GM12878 (cell line): ENCODE results near the gene ZNF687. TPM values are rescaled to one million over a fixed set of nuclear protein-coding genes. Genes with fewer than 3 reads are reported as not detected.

Experiments used
- ATAC-seq: fragments of 200-7000 bp; cut with Tn5 transposase; 3 replicates; pipeline ENCODE4 v1.9.1; 2020; ENCODE audit warnings: mild to moderate bottlenecking, moderate library complexity
- BruUV-seq: library from RNA; stranded (reverse); fragments of 400-500 nt; replicated peaks from 2 replicates; lab custom pipeline; 2021; lab: Mats Ljungman, UMichigan
- CTCF ChIA-PET: fragments of 300-600 bp; sonication (Branson Sonifier 250); formaldehyde crosslinking; extraction: SDS; loops from one replicate; lab custom pipeline; 2021; ENCODE audit warnings: inconsistent platforms; lab: Yijun Ruan, JAX
- POLR2A ChIA-PET: fragments of 350-600 bp; formaldehyde crosslinking; extraction: SDS; loops from one replicate; lab custom pipeline; 2021; ENCODE audit warnings: inconsistent platforms; lab: Charles Lee
- RAD21 ChIA-PET: fragments of 300-600 bp; sonication (Branson Sonifier 250); formaldehyde crosslinking; loops from one replicate; lab custom pipeline; 2023; ENCODE audit warnings: antibody characterized with exemption; ENCODE audit not compliant: unreplicated experiment; lab: Charles Lee
- SMC1A ChIA-PET: fragments of 300-600 bp; sonication (Branson Sonifier 250); formaldehyde crosslinking; loops from one replicate; lab custom pipeline; 2023; ENCODE audit not compliant: unreplicated experiment, uncharacterized antibody; lab: Charles Lee
- DNase-seq: peaks from one replicate; pipeline ENCODE4 v3.0.0-alpha.2; 2011; ENCODE audit warnings: low read depth, low spot score
- FAIRE-seq: peaks from 3 replicates; lab custom pipeline; 2011; peaks lifted over from hg19 to GRCh38; lab: Jason Lieb, UNC
- H2AFZ ChIP-seq: 2 replicates; pipeline ENCODE4 v1.6.0; 2011; ENCODE audit warnings: low read depth, low read length, control low read depth; ENCODE audit not compliant: control insufficient read depth
- H3K27ac ChIP-seq: 2 replicates; pipeline ENCODE4 v1.5.1; 2011; ENCODE audit warnings: control low read depth; ENCODE audit not compliant: control insufficient read depth, insufficient read depth
- H3K27me3 ChIP-seq, 2 experiments: replicated peaks in 1 of 2; 2 replicates each; pipeline versions ENCODE4 v1.6.0 to v1.6.1; 2011; ENCODE audit warnings: low read length in 1 of 2; ENCODE audit not compliant: control insufficient read depth in 2 of 2, insufficient read depth in 2 of 2
- H3K36me3 ChIP-seq, 2 experiments: 2 replicates each; pipeline ENCODE4 v1.5.1; 2011; ENCODE audit warnings: low read length in 1 of 2; ENCODE audit not compliant: control insufficient read depth in 2 of 2, insufficient read depth in 2 of 2
- H3K4me1 ChIP-seq: 2 replicates; pipeline ENCODE4 v1.6.1; 2011; ENCODE audit warnings: mild to moderate bottlenecking, low read length, moderate library complexity, mixed read lengths; ENCODE audit not compliant: control insufficient read depth, insufficient read depth
- H3K4me2 ChIP-seq: 2 replicates; pipeline ENCODE4 v1.6.0; 2011; ENCODE audit warnings: control low read depth; ENCODE audit not compliant: control insufficient read depth, insufficient read depth
- H3K4me3 ChIP-seq: fragments of 200-600 bp; sonication (generic); 2 replicates; pipeline ENCODE4 v1.5.1; 2016
- H3K79me2 ChIP-seq: 2 replicates; pipeline ENCODE4 v1.6.0; 2011; ENCODE audit warnings: low read length; ENCODE audit not compliant: control insufficient read depth, insufficient read depth
- H3K9ac ChIP-seq: 2 replicates; pipeline ENCODE4 v1.8.0; 2011; ENCODE audit warnings: low read length, control low read depth, mixed read lengths; ENCODE audit not compliant: control insufficient read depth, insufficient read depth
- H3K9me3 ChIP-seq: replicated peaks from 3 replicates; pipeline ENCODE4 v1.5.1; 2011; ENCODE audit warnings: mild to moderate bottlenecking, low read length; ENCODE audit not compliant: control insufficient read depth, insufficient read depth
- H4K20me1 ChIP-seq: 2 replicates; pipeline ENCODE4 v1.6.0; 2011; ENCODE audit not compliant: control insufficient read depth, insufficient read depth
- ASH2L ChIP-seq: fragments of 300-600, 200-600 bp; sonication (generic); IDR thresholded peaks from 2 replicates; pipeline ENCODE4 v1.6.1; 2017; ENCODE audit warnings: low read depth, mild to moderate bottlenecking, borderline replicate concordance
- ATF7 ChIP-seq: fragments of 450-650 bp; IDR thresholded peaks from 2 replicates; pipeline ENCODE4 v1.6.1; 2016; ENCODE audit warnings: low read depth, mild to moderate bottlenecking
- CBX3 ChIP-seq: fragments of 200-600 bp; sonication (generic); IDR thresholded peaks from 2 replicates; pipeline ENCODE4 v1.6.1; 2016; ENCODE audit warnings: low read depth, borderline replicate concordance
- CHD2 ChIP-seq: IDR thresholded peaks from 2 replicates; pipeline ENCODE4 v1.6.1; 2011; ENCODE audit warnings: low read depth, low read length, improper control_type of control experiment, borderline replicate concordance
- CHD4 ChIP-seq: fragments of 200-600 bp; sonication (generic); IDR thresholded peaks from 2 replicates; pipeline ENCODE4 v1.6.1; 2016; ENCODE audit warnings: mild to moderate bottlenecking
- CREB1 ChIP-seq: IDR thresholded peaks from 2 replicates; pipeline ENCODE4 v1.6.1; 2012; ENCODE audit warnings: low read depth, mild to moderate bottlenecking, inconsistent platforms
- CTCF ChIP-seq, 3 experiments: IDR thresholded peaks in 2 of 3; conservative IDR thresholded peaks in 1 of 3; 2 replicates each; pipeline ENCODE4 v1.5.1; 2011; ENCODE audit warnings: low read depth in 3 of 3, low read length in 3 of 3, mild to moderate bottlenecking in 3 of 3, control low read depth in 2 of 3, moderate library complexity in 2 of 3, inconsistent platforms in 1 of 3, mixed read lengths in 1 of 3; ENCODE audit not compliant: control insufficient read depth in 2 of 3, insufficient read depth in 1 of 3; ENCODE audit errors: extremely low read depth in 1 of 3
- EGR1 ChIP-seq, 2 experiments: IDR thresholded peaks; 1 replicate in 1 of 2; 2 replicates in 1 of 2; pipeline ENCODE4 v1.6.1; 2011 to 2012; ENCODE audit warnings: low read depth in 2 of 2, low read length in 2 of 2, borderline replicate concordance in 1 of 2, mild to moderate bottlenecking in 1 of 2, moderate library complexity in 1 of 2
- IRF3 ChIP-seq: fragments of 450-650 bp; IDR thresholded peaks from 2 replicates; pipeline ENCODE4 v1.6.1; 2014; ENCODE audit warnings: mild to moderate bottlenecking
- MTA2 ChIP-seq: fragments of 450-650 bp; IDR thresholded peaks from 2 replicates; pipeline ENCODE4 v1.6.1; 2016; ENCODE audit warnings: low read depth, mild to moderate bottlenecking, moderate library complexity
- MXI1 ChIP-seq: fragments of 150-350 bp; IDR thresholded peaks from 2 replicates; pipeline ENCODE4 v1.6.1; 2011; ENCODE audit warnings: low read depth, mild to moderate bottlenecking, inconsistent platforms, low read length, improper control_type of control experiment
- NBN ChIP-seq: fragments of 450-650 bp; IDR thresholded peaks from 2 replicates; pipeline ENCODE4 v1.6.1; 2016
- PML ChIP-seq: IDR thresholded peaks from 2 replicates; pipeline ENCODE4 v1.6.1; 2012; ENCODE audit warnings: low read length, inconsistent platforms
- POU2F2 ChIP-seq: IDR thresholded peaks from 3 replicates; pipeline ENCODE4 v1.6.1; 2011; ENCODE audit warnings: low read depth, mild to moderate bottlenecking, low read length, borderline replicate concordance
- RAD21 ChIP-seq: IDR thresholded peaks from 2 replicates; pipeline ENCODE4 v1.6.1; 2011; ENCODE audit warnings: mild to moderate bottlenecking, low read depth, low read length, moderate library complexity; ENCODE audit not compliant: insufficient read depth
- RUNX3 ChIP-seq: IDR thresholded peaks from 2 replicates; pipeline ENCODE4 v1.6.1; 2012; ENCODE audit warnings: low read length, inconsistent platforms
- SUPT20H ChIP-seq: IDR thresholded peaks from 2 replicates; pipeline ENCODE4 v1.6.1; 2011; ENCODE audit warnings: low read depth, mild to moderate bottlenecking, low read length, moderate library complexity, borderline replicate concordance; ENCODE audit not compliant: control insufficient read depth
- WGBS: methylation state at CpG from one replicate; pipeline ENCODE4 v1.1.6; 2016; ENCODE audit warnings: low lambda C conversion rate; ENCODE audit not compliant: insufficient replicate concordance, insufficient coverage; ENCODE audit errors: missing lambda C conversion rate; 5-methylcytosine and 5-hydroxymethylcytosine counted together
- in situ Hi-C: fragments of 300-500 bp; cut with MboI; formaldehyde crosslinking; loops from 9 replicates; pipeline ENCODE4 v1.14.3; 2018; ENCODE audit warnings: mixed read lengths
- intact Hi-C: fragments of 100-400 bp; cut with micrococcal nuclease; formaldehyde crosslinking; loops from one replicate; pipeline ENCODE4 v1.14.2; 2022; ENCODE audit not compliant: unreplicated experiment
- polyA plus RNA-seq, 11 experiments: library from polyadenylated mRNA; depleted of rRNA in 4 of 11; unstranded in 6 of 11; stranded (reverse) in 5 of 11; fragments of >200 nt; fragmentation: Nextera tagmentation in 4 of 11; fragmentation: Illumina TruSeq in 1 of 11; extraction: Ambion mirVana in 4 of 11; extraction: Trizol in 1 of 11; gene quantifications; 1 replicate in 1 of 11; 2 replicates in 10 of 11; pipeline versions ENCODE4 v1.2.1 to v1.2.3, GENCODE V29; 2011 to 2016; ENCODE audit warnings: inconsistent platforms in 2 of 11, missing spikeins in 2 of 11, low read depth in 1 of 11
- total RNA-seq, 4 experiments: library from RNA; depleted of rRNA in 3 of 4; stranded (reverse); fragments of >200 nt in 3 of 4; fragmentation: Illumina TruSeq in 1 of 4; extraction: Trizol in 1 of 4; gene quantifications; 2 replicates each; pipeline versions ENCODE4 v1.2.1 to v1.2.3, GENCODE V29; 2013 to 2021
- TF ChIP-seq, protein P1 (sequence below): IDR thresholded peaks from 2 replicates; pipeline ENCODE4 v1.6.1; 2011; ENCODE audit warnings: borderline replicate concordance, low read depth, mild to moderate bottlenecking, moderate library complexity, mixed read lengths, low read length; ENCODE audit not compliant: insufficient read depth; ENCODE audit errors: extremely low read length

The ZNF687 gene
- total and polyA plus RNA-seq, 10 of the 15 experiments (the other 5 are each of a cell fraction or from before 2014, with no cell fraction given) = 0.08 to 30.9 (median 9.9) TPM

DNA sequence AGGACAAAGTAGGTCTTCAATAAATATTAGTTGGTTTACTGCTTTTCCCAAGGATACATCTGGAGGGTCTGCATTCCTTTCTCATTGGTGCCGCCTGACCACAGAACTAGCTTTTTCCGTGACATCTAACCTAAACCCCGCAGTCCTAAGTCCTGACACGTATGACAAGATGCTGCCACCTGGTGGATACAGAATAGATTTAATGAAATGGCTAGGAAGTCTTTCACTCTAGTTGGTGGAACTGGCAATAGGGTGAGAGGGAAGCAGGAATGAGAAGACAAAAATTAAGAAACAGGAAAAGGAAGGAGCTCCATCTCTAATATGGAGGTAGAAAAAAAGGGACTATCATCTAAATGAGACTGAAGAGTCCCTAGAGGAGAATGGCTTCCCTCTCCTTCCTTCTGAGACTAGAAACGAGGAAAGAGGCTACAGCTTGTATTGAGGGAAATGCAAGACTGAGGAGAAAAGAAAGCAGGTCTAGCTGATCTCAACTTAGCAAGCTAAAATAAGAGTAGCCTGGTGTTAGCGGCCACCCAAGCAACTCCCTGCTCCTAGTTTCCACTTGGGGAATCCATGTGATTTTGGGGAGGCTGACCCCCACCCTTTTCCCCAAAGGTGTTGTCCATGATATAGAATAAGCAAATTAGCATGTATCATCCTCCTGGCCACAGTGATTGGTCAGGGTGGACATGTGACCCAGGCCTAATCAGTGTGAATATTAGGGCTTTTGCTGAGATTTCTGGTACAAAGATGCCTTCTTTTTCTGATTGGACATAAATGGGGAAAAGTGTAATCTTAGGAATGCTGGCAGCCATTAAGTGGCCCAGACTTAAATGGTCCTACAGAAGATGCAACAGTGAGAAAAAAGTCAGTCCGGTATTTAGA, 59.0 kb downstream of the ZNF687 start:
- ChIA-PET SMC1A (interaction anchor here (0.6 to 5.4 kb wide), 32 partner anchors 9 to 494 kb away, joined by 3 to 82 read pairs (median 4); partner anchors contain the start of genes PI4KB, PSMB4, PSMD4 and SELENBP1), RAD21 (interaction anchor here (0.6 to 3.3 kb wide), 25 partner anchors 11 to 241 kb away, joined by 3 to 52 read pairs (median 4); partner anchors contain the start of genes PI4KB, PSMD4, TNFAIP8L2 and VPS72), POLR2A (interaction anchor here (0.6 to 10.9 kb wide), 12 partner anchors 9 to 234 kb away, joined by 3 to 110 read pairs (median 3); partner anchors contain the start of genes PI4KB and PSMB4), CTCF (interaction anchor here (0.7 to 8.9 kb wide), 45 partner anchors 9 to 470 kb away, joined by 3 to 189 read pairs (median 5); partner anchors contain the start of genes MLLT11, PI4KB, PSMB4 and PSMD4)
- Histone ChIP-seq H3K4me1 (no peaks in the 10 kb centered on the region; the same call in 1 of the 2 replicates), H2AFZ (no peak overlapping the region), H3K79me2 (peaks cover 18% of the 10 kb centered on the region), H3K27me3 (no peaks in the 10 kb centered on the region), H3K4me2 (peak overlapping the region; percentile 22; the same call in 1 of the 2 replicates), H3K9ac (no peak overlapping the region), H4K20me1 (no peaks in the 10 kb centered on the region), H3K9me3 (no peaks in the 10 kb centered on the region), H3K36me3 (peaks cover 14 to 19% of the 10 kb centered on the region in 2 experiments), H3K27ac (no peak overlapping the region), H3K4me3 (no peak overlapping the region)
- intact Hi-C loops = loop anchor here (1.0 to 2.0 kb wide), 3 partner anchors 40 to 144 kb away; partner anchors contain the start of gene ZNF687
- in situ Hi-C loops = loop anchor here (5.0 kb wide), 1 partner anchor 149 kb away; the partner anchor contains the start of gene VPS72
- WGBS = 14% methylated on average over 7 of the region's 7 CpGs
- FAIRE-seq (peak; percentile 84), DNase-seq (no peak), ATAC-seq (peak; percentile 88)
- BruUV-seq = no TSS peak
- peak; percentile 81 for TF ChIP-seq RUNX3
- TF ChIP-seq, protein P1, sequence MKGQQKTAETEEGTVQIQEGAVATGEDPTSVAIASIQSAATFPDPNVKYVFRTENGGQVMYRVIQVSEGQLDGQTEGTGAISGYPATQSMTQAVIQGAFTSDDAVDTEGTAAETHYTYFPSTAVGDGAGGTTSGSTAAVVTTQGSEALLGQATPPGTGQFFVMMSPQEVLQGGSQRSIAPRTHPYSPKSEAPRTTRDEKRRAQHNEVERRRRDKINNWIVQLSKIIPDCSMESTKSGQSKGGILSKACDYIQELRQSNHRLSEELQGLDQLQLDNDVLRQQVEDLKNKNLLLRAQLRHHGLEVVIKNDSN = peak; percentile 38
- no peak for TF ChIP-seq CHD2
- TF ChIP-seq IRF3 = no peak
- TF ChIP-seq CREB1 = peak; percentile 74
- no peak for TF ChIP-seq ASH2L
- peak; percentile 57; the same call in 1 of the 2 replicates for TF ChIP-seq ATF7
- TF ChIP-seq CBX3 = no peak
- TF ChIP-seq RAD21 = peak; percentile 77
- TF ChIP-seq MTA2 = no peak
- TF ChIP-seq EGR1 (IDR thresholded peaks at IDR 0.05; ENCODE audit: borderline replicate concordance in 1 of 2, low read depth in 2 of 2, low read length in 2 of 2) = no peak
- TF ChIP-seq MXI1 = peak; percentile 39; the same call in 1 of the 2 replicates
- 0 out of 2 replicates have a peak, but pooled peaks have one; percentile 20 for TF ChIP-seq NBN
- no peak for TF ChIP-seq CHD4
- 0 out of 2 replicates have a peak, but pooled peaks have one; percentile 39 for TF ChIP-seq PML
- TF ChIP-seq SUPT20H = no peak
- peak; percentile 39; the same call in 1 of the 3 replicates for TF ChIP-seq POU2F2
- peak; percentile 63 to 78 (median 71) for TF ChIP-seq CTCF (IDR thresholded peaks at IDR 0.05 in 2 of 3, conservative IDR thresholded peaks at IDR 0.05 in 1 of 3; ENCODE audit: control insufficient read depth in 2 of 3, extremely low read depth in 1 of 3, insufficient read depth in 1 of 3, low read depth in 3 of 3, low read length in 3 of 3)
